ENCODE measurements around the gene HORMAD1.

DNA sequence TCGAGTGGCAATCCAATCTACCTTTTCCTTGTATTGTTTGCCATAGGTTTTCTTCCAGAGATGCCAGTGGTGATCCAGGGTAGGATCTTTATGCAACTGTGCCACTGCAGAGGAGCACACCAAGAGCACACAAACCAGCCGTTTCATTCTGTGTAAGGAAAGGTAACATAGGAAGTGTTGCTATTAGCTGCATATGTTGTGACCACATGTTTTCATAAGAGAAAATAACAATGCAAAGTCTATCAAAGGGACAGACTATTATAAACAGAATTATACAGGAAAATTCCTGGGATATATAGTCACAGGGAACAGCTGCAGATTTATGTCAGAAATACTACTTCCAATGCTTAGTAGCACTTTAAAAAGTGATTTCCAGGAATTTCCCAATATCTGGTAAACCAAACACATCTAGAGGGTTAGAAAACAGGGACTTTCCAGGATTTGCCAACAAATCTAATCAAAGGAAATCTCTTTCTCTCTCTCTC lies 44.0 kb upstream of the HORMAD1 start:
- TF ChIP-seq, protein P1, sequence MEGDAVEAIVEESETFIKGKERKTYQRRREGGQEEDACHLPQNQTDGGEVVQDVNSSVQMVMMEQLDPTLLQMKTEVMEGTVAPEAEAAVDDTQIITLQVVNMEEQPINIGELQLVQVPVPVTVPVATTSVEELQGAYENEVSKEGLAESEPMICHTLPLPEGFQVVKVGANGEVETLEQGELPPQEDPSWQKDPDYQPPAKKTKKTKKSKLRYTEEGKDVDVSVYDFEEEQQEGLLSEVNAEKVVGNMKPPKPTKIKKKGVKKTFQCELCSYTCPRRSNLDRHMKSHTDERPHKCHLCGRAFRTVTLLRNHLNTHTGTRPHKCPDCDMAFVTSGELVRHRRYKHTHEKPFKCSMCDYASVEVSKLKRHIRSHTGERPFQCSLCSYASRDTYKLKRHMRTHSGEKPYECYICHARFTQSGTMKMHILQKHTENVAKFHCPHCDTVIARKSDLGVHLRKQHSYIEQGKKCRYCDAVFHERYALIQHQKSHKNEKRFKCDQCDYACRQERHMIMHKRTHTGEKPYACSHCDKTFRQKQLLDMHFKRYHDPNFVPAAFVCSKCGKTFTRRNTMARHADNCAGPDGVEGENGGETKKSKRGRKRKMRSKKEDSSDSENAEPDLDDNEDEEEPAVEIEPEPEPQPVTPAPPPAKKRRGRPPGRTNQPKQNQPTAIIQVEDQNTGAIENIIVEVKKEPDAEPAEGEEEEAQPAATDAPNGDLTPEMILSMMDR (conservative IDR thresholded peaks at IDR 0.05; ENCODE audit: low read depth in 2 of 2): no peak
- no peak for TF ChIP-seq POLR2AphosphoS5 (IDR thresholded peaks at IDR 0.05; ENCODE audit: low read depth)
- no peak for TF ChIP-seq EZH2phosphoT487 (IDR thresholded peaks at IDR 0.05; ENCODE audit: unreplicated experiment)

All from GM23338 (cell line).